Heart right ventricle (tissue), 16 donors: ENCODE data around the gene CACNA1C. TPM values are rescaled to one million over a fixed set of nuclear protein-coding genes. Genes with fewer than 3 reads are reported as not detected.

Source experiments
- ATAC-seq, 8 donors: fragments of 200-7000 bp; cut with Tn5 transposase; one replicate each; pipeline ENCODE4 v1.9.1; 2020; ENCODE audit warnings: mild to moderate bottlenecking in 8 of 8, moderate library complexity in 8 of 8, moderate number of reproducible peaks in 1 of 8
- DNase-seq, 2 donors: peaks; one replicate each; pipeline ENCODE4 v3.0.0-alpha.2; 2020
- H3K27ac ChIP-seq, 10 donors: fragments of 200-600 bp; sonication (generic) in 2 of 10; one replicate each; pipeline versions ENCODE4 v1.5.0 to v1.8.0; 2020 to 2022; ENCODE audit warnings: mild to moderate bottlenecking in 3 of 10
- H3K27me3 ChIP-seq, 7 donors: fragments of 200-600 bp; one replicate each; pipeline ENCODE4 v1.8.0; 2021 to 2022; ENCODE audit warnings: mild to moderate bottlenecking in 2 of 7
- H3K36me3 ChIP-seq, 9 donors: fragments of 200-600 bp; sonication (generic) in 1 of 9; one replicate each; pipeline versions ENCODE4 v1.5.0 to v1.8.0; 2020 to 2022; ENCODE audit warnings: mild to moderate bottlenecking in 2 of 9
- H3K4me1 ChIP-seq, 9 donors: fragments of 200-600 bp; sonication (generic) in 1 of 9; one replicate each; pipeline versions ENCODE4 v1.5.0 to v1.8.0; 2020 to 2022; ENCODE audit warnings: mild to moderate bottlenecking in 4 of 9
- H3K4me3 ChIP-seq, 10 donors: fragments of 200-600 bp; sonication (generic) in 2 of 10; one replicate each; pipeline versions ENCODE4 v1.5.0 to v1.8.0; 2020 to 2022; ENCODE audit warnings: mild to moderate bottlenecking in 7 of 10, moderate library complexity in 2 of 10
- H3K9me3 ChIP-seq, 11 donors: fragments of 200-600 bp in 10 of 11; sonication (generic) in 2 of 11; one replicate each; pipeline versions ENCODE4 v1.5.0 to v1.8.0; 2013 to 2022; ENCODE audit warnings: mild to moderate bottlenecking in 2 of 11, control low read depth in 1 of 11, moderate library complexity in 1 of 11
- WGBS, 2 donors: extraction: QIAGEN DNeasy Blood & Tissue Kit; methylation state at CpG; one replicate each; pipeline ENCODE4 v1.1.7; 2013; ENCODE audit warnings: inconsistent platforms in 1 of 2; 5-methylcytosine and 5-hydroxymethylcytosine counted together
- intact Hi-C, 10 donors: fragments of 100-400 bp; cut with DNase I; formaldehyde crosslinking; loops; one replicate each; pipeline versions ENCODE4 v1.11.1 to v1.14.2; 2022
- polyA plus RNA-seq, 2 donors: library from polyadenylated mRNA; stranded (reverse); fragments of 200-250 nt; gene quantifications; one replicate each; pipeline ENCODE4 v1.2.3, GENCODE V29; 2013
- total RNA-seq, 10 donors: library from RNA; stranded (reverse); fragmentation: NEBNext Ultra II Directional in 3 of 10; extraction: Animal tissue kit (Norgen Biotek cat#: 25700) in 3 of 10; gene quantifications; one replicate each; pipeline versions ENCODE4 v1.2.1 to v1.2.4, GENCODE V29; 2021 to 2023
- TF ChIP-seq, protein P1 (sequence below), 9 donors: fragments of 200-600 bp; sonication (generic) in 2 of 9; IDR thresholded peaks; one replicate each; pipeline versions ENCODE4 v1.5.0 to v1.8.0; 2021 to 2022; ENCODE audit warnings: antibody characterized with exemption in 9 of 9, mild to moderate bottlenecking in 5 of 9, moderate library complexity in 1 of 9
- donor health status: Arrhythmogenic right ventricular cardiomyopathy.
- donor health status: ischemic (EF 13 %, LVEDD 7.1; RV severe dilation, severe dysfunction).
- donor health status: healthy with polysubstance abuse.
- donor health status: DM: no; HTN: yes; CAD: no.
- donor health status: DM: no; HTN: no; CAD: no.
- donor health status: ischemic (EF 25% LVEDD 6.9; RV normal size, moderate dysfunction).
- donor health status: ischemic (EF 25% LVEDD 5.7; RV mildly dilated, moderate dysfunction).
- donor health status: healthy.
- donor health status: DM: yes; HTN: yes; CAD: no.
- donor health status: Ischemic cardiomyopathy.
- donor health status: ischemic (EF 35%, LVEDD 5.7; RV mildly dilated, moderate dysfunction).
- donor health status: nonischemic (EF 11% LVEDD 7.7; RV severe dilation, severe dysfunction).
- donor health status: DM: yes; HTN: yes; CAD: no.
- donor health status: PGD.
- donor health status: ischemic (EF 29% LVEDD 5.4; RV normal size, mild dysfunction).
- donor health status: nonischemic (EF 23%, LVEDD 6.1; RV moderate dilation, normal function).

The CACNA1C gene
- total and polyA plus RNA-seq, 12 donors: 19.1 to 222 (median 183) TPM

GRCh38 chr12:2533036-2533435 lies 480.2 kb downstream of the CACNA1C start:
- intact Hi-C loops: no loop called here
- H3K4me1 ChIP-seq: peaks cover under 1 to 42% (median 14%) of the 10 kb centered on the region in 9 donors
- H3K36me3 ChIP-seq: peaks cover 0 to 60% (median 0%) of the 10 kb centered on the region in 9 donors
- ATAC-seq: no peak
- no peak overlapping the region for H3K4me3 ChIP-seq
- no peaks in the 10 kb centered on the region for H3K27me3 ChIP-seq
- no peak for DNase-seq
- TF ChIP-seq, protein P1, sequence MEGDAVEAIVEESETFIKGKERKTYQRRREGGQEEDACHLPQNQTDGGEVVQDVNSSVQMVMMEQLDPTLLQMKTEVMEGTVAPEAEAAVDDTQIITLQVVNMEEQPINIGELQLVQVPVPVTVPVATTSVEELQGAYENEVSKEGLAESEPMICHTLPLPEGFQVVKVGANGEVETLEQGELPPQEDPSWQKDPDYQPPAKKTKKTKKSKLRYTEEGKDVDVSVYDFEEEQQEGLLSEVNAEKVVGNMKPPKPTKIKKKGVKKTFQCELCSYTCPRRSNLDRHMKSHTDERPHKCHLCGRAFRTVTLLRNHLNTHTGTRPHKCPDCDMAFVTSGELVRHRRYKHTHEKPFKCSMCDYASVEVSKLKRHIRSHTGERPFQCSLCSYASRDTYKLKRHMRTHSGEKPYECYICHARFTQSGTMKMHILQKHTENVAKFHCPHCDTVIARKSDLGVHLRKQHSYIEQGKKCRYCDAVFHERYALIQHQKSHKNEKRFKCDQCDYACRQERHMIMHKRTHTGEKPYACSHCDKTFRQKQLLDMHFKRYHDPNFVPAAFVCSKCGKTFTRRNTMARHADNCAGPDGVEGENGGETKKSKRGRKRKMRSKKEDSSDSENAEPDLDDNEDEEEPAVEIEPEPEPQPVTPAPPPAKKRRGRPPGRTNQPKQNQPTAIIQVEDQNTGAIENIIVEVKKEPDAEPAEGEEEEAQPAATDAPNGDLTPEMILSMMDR (IDR thresholded peaks at IDR 0.05): no peak
- H3K9me3 ChIP-seq: peaks cover 0 to 9% (median 0%) of the 10 kb centered on the region in 11 donors
- no peak overlapping the region for H3K27ac ChIP-seq
- 84 to 91% methylated on average over 5 of the region's 5 CpGs for WGBS, 2 donors

GRCh38 chr12:2535583-2536204 lies 482.9 kb downstream of the CACNA1C start:
- intact Hi-C loops: no loop called here
- H3K27me3 ChIP-seq: no peaks in the 10 kb centered on the region
- WGBS, 2 donors: 92 to 95% methylated on average over 6 of the region's 6 CpGs
- no peak overlapping the region for H3K4me3 ChIP-seq
- H3K4me1 ChIP-seq: peaks cover 0 to 23% (median 12%) of the 10 kb centered on the region in 9 donors
- no peaks in the 10 kb centered on the region for H3K9me3 ChIP-seq
- TF ChIP-seq, protein P1 (IDR thresholded peaks at IDR 0.05): no peak
- peaks cover 0 to 53% (median 0%) of the 10 kb centered on the region in 9 donors for H3K36me3 ChIP-seq
- ATAC-seq: no peak
- DNase-seq: no peak
- no peak overlapping the region for H3K27ac ChIP-seq

DNA sequence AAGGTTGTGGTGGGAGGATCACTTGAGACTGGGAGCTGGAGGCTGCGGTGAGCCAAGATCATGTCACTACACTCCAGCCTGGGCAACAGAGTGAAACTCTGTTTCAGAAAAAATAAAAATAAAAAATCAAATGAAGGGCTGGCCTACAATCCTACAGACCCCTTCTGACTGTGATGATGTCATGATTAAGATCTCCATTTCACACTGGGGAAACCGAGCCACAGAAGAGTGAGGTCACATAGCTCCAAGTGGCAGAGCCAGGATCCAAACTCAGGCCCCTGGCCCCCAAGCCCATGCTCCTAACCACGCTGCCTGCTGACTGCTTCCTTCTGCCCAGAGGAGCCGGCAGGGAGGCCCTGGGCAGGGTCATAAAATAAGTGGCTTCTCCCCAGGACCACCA lies 483.9 kb downstream of the CACNA1C start:
- no peak for DNase-seq
- Histone ChIP-seq H3K27ac (no peak overlapping the region), H3K36me3 (peaks cover 0 to 45% (median 0%) of the 10 kb centered on the region in 9 donors), H3K9me3 (no peaks in the 10 kb centered on the region), H3K4me1 (peaks cover 0 to 23% (median 15%) of the 10 kb centered on the region in 9 donors), H3K27me3 (no peaks in the 10 kb centered on the region), H3K4me3 (no peak overlapping the region)
- TF ChIP-seq, protein P1 (IDR thresholded peaks at IDR 0.05): no peak
- 94 to 96% methylated on average over 4 of the region's 4 CpGs for WGBS, 2 donors
- intact Hi-C loops: no loop called here
- no peak for ATAC-seq

DNA sequence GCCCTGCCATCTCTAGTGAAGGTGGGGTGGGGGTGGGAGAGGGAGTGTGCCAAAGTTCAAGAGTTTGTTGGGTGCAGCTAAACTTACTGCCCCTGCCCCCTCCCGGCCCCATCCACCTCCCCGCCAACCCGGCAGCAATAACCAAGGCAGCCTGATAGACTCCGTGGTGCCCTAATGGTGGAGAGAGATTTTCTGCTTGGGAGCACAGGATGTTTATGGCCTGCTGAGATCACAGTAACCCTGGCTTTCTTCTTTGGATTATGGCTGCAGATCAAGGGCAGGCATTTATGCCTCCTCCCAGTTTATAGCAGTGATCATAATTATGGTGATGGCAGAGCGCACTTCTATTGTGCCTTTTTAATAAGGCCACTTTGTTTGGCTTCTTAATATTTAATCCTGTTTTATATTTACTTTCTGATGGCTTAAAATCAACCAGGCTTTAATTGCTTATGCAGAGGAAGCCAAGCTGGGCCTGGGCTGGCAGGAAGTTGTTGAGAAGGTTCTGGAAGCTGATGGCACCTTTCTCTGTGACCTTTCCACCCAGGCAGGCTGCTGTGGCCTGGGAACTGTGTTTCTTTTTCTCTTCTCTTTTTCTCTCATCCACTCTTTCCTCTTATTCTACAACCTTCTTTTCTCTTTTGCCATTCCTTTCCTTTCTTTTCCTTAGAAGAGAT lies 485.2 kb downstream of the CACNA1C start:
- H3K9me3 ChIP-seq: no peaks in the 10 kb centered on the region
- TF ChIP-seq, protein P1 (IDR thresholded peaks at IDR 0.05): no peak
- ATAC-seq: no peak
- no peak overlapping the region for H3K4me3 ChIP-seq
- peaks cover 0 to 36% (median 0%) of the 10 kb centered on the region in 9 donors for H3K36me3 ChIP-seq
- H3K27ac ChIP-seq: peak overlapping the region in 2 of 10 donors; percentile 20 to 55
- no peak for DNase-seq
- 85 to 90% methylated on average over 5 of the region's 5 CpGs for WGBS, 2 donors
- peaks cover 0 to 23% (median 15%) of the 10 kb centered on the region in 9 donors for H3K4me1 ChIP-seq
- intact Hi-C loops: no loop called here
- no peaks in the 10 kb centered on the region for H3K27me3 ChIP-seq
